Keratinocyte (primary cell): Measurements from ENCODE around the gene ZNF681.

Experiments
- CTCF ChIP-seq, 3 experiments: IDR thresholded peaks in 1 of 3; conservative IDR thresholded peaks in 1 of 3; optimal IDR thresholded peaks in 1 of 3; 2 replicates in 2 of 3; 3 replicates in 1 of 3; pipeline versions ENCODE3 to v1.5.1; 2011; ENCODE audit warnings: low read length in 3 of 3, mild to moderate bottlenecking in 3 of 3, moderate library complexity in 2 of 3, control low read depth in 1 of 3, inconsistent platforms in 1 of 3; ENCODE audit not compliant: insufficient read depth in 2 of 3; ENCODE audit errors: extremely low read depth in 1 of 3
- EZH2 ChIP-seq: IDR thresholded peaks from one replicate; pipeline ENCODE4 v1.6.1; 2012; ENCODE audit warnings: inconsistent platforms, mild to moderate bottlenecking, low read length, moderate library complexity

DNA sequence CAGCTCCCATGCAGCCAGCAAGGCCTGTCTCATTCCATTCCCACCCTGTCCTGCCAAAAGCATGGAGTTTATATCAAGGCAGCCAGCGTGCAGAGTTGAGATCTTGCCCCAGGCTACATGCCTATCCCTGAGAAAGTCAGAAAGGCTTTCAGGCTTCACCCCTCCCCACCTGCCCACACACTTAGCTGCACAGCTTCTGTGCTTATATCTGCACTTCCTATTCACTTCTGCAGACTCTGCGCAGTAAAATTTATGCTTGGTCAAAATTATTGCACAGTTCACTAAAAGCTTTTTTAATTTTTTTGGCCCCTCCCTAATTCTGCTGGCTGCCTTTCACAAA is 59.2 kb downstream of the ZNF681 start:
- TF ChIP-seq CTCF (optimal IDR thresholded peaks at IDR 0.05 in 1 of 3, IDR thresholded peaks at IDR 0.05 in 1 of 3, conservative IDR thresholded peaks at IDR 0.05 in 1 of 3; ENCODE audit: extremely low read depth in 1 of 3, insufficient read depth in 2 of 3, low read length in 3 of 3) (no peak), EZH2 (no peak)
